GM23338 (cell line): Measurements from ENCODE around the gene ROBO1. TPM values are rescaled to one million over a fixed set of nuclear protein-coding genes. Genes with fewer than 3 reads are reported as not detected.

Experiments used
- ATAC-seq: fragments of 200-7000 bp; cut with Tn5 transposase; 3 replicates; pipeline ENCODE4 v1.9.1; 2020
- DNase-seq: peaks from one replicate; pipeline ENCODE4 v3.0.0-alpha.2; 2015; ENCODE audit warnings: low spot score
- H2AFZ ChIP-seq: fragments of 200-600 bp; sonication (generic); 2 replicates; pipeline ENCODE4 v1.8.0; 2016; ENCODE audit warnings: antibody characterized with exemption, mild to moderate bottlenecking, moderate library complexity
- H3F3A ChIP-seq: fragments of 200-600 bp; sonication (generic); replicated peaks from 2 replicates; pipeline ENCODE4 v1.8.0; 2017; ENCODE audit warnings: antibody characterized with exemption, mixed run types, low read depth
- H3K27ac ChIP-seq: fragments of 200-600 bp; sonication (generic); 2 replicates; pipeline ENCODE4 v1.6.1; 2016; ENCODE audit warnings: low read depth
- H3K27me3 ChIP-seq: fragments of 200-600 bp; sonication (generic); 2 replicates; pipeline ENCODE4 v1.8.0; 2016; ENCODE audit warnings: mild to moderate bottlenecking, mixed run types, moderate library complexity; ENCODE audit not compliant: insufficient read depth
- H3K36me3 ChIP-seq: fragments of 200-600 bp; sonication (generic); 2 replicates; pipeline ENCODE4 v1.8.0; 2016; ENCODE audit warnings: mild to moderate bottlenecking; ENCODE audit not compliant: insufficient read depth
- H3K4me1 ChIP-seq: fragments of 200-600 bp; sonication (generic); 2 replicates; pipeline ENCODE4 v1.8.0; 2016; ENCODE audit warnings: mild to moderate bottlenecking, moderate library complexity; ENCODE audit not compliant: insufficient read depth
- H3K4me2 ChIP-seq: fragments of 200-600 bp; sonication (generic); 2 replicates; pipeline ENCODE4 v1.7.1; 2017; ENCODE audit warnings: mixed run types
- H3K4me3 ChIP-seq: fragments of 200-600 bp; sonication (generic); 2 replicates; pipeline ENCODE4 v1.6.1; 2016; ENCODE audit warnings: mixed run types
- H3K79me2 ChIP-seq: fragments of 200-600 bp; sonication (generic); replicated peaks from 2 replicates; pipeline ENCODE4 v1.8.0; 2017; ENCODE audit warnings: mild to moderate bottlenecking; ENCODE audit not compliant: insufficient read depth
- H3K9me2 ChIP-seq: fragments of 200-600 bp; sonication (generic); 2 replicates; pipeline ENCODE4 v1.8.0; 2017; ENCODE audit not compliant: insufficient read depth
- H4K20me1 ChIP-seq: fragments of 200-600 bp; sonication (generic); replicated peaks from 2 replicates; pipeline ENCODE4 v1.8.0; 2017; ENCODE audit warnings: mild to moderate bottlenecking; ENCODE audit not compliant: insufficient read depth
- H3K27ac Mint-ChIP-seq: 2 replicates; pipeline ENCODE4 v1.8.0; 2020; ENCODE audit warnings: inconsistent platforms, mild to moderate bottlenecking, moderate library complexity, mixed read lengths
- H3K27me3 Mint-ChIP-seq: 3 replicates; pipeline ENCODE4 v1.8.0; 2022; ENCODE audit warnings: low read depth, mild to moderate bottlenecking, moderate library complexity, mixed read lengths, inconsistent platforms; ENCODE audit not compliant: insufficient read depth, poor library complexity
- H3K36me3 Mint-ChIP-seq: 3 replicates; pipeline ENCODE4 v1.8.0; 2021; ENCODE audit warnings: low read depth, mild to moderate bottlenecking, inconsistent platforms, moderate library complexity, mixed read lengths
- H3K4me1 Mint-ChIP-seq: 3 replicates; pipeline ENCODE4 v1.8.0; 2020; ENCODE audit warnings: mild to moderate bottlenecking, inconsistent platforms, mixed read lengths
- H3K4me3 Mint-ChIP-seq: 3 replicates; pipeline ENCODE4 v1.8.0; 2021; ENCODE audit warnings: moderate library complexity, mild to moderate bottlenecking, inconsistent platforms, mixed read lengths
- H3K9me3 Mint-ChIP-seq: 3 replicates; pipeline ENCODE4 v1.8.0; 2020; ENCODE audit warnings: moderate library complexity, mild to moderate bottlenecking, inconsistent platforms, mixed read lengths
- EZH2 ChIP-seq: fragments of 200-600 bp; sonication (generic); IDR thresholded peaks from one replicate; pipeline ENCODE4 v1.8.0; 2017; ENCODE audit warnings: antibody characterized with exemption, mild to moderate bottlenecking, low read depth; ENCODE audit not compliant: unreplicated experiment
- JUNB ChIP-seq: IDR thresholded peaks from one replicate; pipeline ENCODE4 v1.6.1; 2016; ENCODE audit warnings: antibody characterized with exemption; ENCODE audit not compliant: unreplicated experiment
- NANOG ChIP-seq: IDR thresholded peaks from 2 replicates; pipeline ENCODE4 v1.6.1; 2016; ENCODE audit warnings: antibody characterized with exemption, borderline replicate concordance
- POLR2AphosphoS5 ChIP-seq: IDR thresholded peaks from 2 replicates; pipeline ENCODE4 v1.6.1; 2016; ENCODE audit warnings: antibody characterized with exemption, low read depth
- ZNF114 ChIP-seq: fragments of 250-450 bp; sonication (Bioruptor Pico); IDR thresholded peaks from 2 replicates; pipeline ENCODE4 v1.5.0; 2020; ENCODE audit warnings: mild to moderate bottlenecking, moderate library complexity
- polyA plus RNA-seq: library from polyadenylated mRNA; unstranded; fragments of >200 nt; fragmentation: Nextera tagmentation; extraction: Ambion mirVana; gene quantifications from 2 replicates; pipeline ENCODE4 v1.2.1, GENCODE V29; 2016
- total RNA-seq: library from RNA; depleted of rRNA; stranded (reverse); fragments of >200 nt; shearing (Covaris generic); gene quantifications from 2 replicates; pipeline ENCODE4 v1.2.3, GENCODE V29; 2014
- TF ChIP-seq, protein P1 (sequence below): fragments of 250-450 bp; sonication (Bioruptor Pico); IDR thresholded peaks from 2 replicates; pipeline ENCODE4 v1.5.0; 2020; ENCODE audit warnings: mild to moderate bottlenecking, moderate library complexity
- TF ChIP-seq, protein P2 (sequence below): IDR thresholded peaks from 2 replicates; pipeline ENCODE4 v1.6.1; 2016; ENCODE audit warnings: antibody characterized with exemption
- TF ChIP-seq, protein P3 (sequence below): IDR thresholded peaks from one replicate; pipeline ENCODE4 v1.6.1; 2018; ENCODE audit warnings: antibody characterized with exemption; ENCODE audit not compliant: unreplicated experiment

Gene ROBO1
- total and polyA plus RNA-seq, 2 experiments from 2014 or later: 19.2 to 78.3 TPM

DNA sequence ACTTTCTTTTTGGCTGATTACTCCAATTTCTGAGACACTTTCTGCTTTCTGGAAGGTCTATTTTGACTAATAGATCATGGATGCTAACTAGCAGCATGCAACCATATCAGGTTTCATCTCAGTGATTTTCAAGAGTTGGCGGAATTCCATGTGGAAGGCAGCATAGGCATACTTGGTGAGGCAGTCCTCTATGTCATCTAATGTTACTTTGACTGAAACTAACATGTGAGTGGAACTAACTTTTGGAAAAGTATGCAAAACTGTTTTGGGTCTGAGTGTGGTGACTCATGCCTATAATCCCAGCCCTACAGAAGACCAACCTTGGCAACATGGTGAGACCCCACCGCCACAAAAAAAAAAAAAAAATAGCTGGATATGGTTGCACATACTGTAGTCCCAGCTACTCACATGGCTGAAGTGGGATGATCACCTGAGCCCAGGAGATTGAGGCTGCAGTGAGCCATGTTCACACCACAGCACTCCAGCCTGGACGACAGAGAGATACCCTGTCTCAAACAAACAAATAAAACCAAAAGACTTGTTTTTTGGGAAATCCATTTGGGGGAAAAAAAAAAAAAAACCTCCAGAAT is 1033.7 kb downstream of the ROBO1 start:
- H3K27me3 ChIP-seq: no peaks in the 10 kb centered on the region
- H4K20me1 ChIP-seq: no peaks in the 10 kb centered on the region
- ATAC-seq: 0 out of 3 replicates have a peak, but pooled peaks have one; percentile 24
- peaks cover 21% of the 10 kb centered on the region for H3K4me1 ChIP-seq
- H3K4me3 ChIP-seq: no peak overlapping the region
- no peak overlapping the region for H3K4me3 Mint-ChIP-seq
- H3K36me3 ChIP-seq: no peaks in the 10 kb centered on the region
- H3K27ac Mint-ChIP-seq: peak overlapping the region; percentile 88; the same call in 1 of the 2 replicates
- H3F3A ChIP-seq: no peaks in the 10 kb centered on the region
- H3K79me2 ChIP-seq: no peaks in the 10 kb centered on the region
- no peaks in the 10 kb centered on the region for H3K27me3 Mint-ChIP-seq
- no peak overlapping the region for H3K4me2 ChIP-seq
- TF ChIP-seq, protein P1, sequence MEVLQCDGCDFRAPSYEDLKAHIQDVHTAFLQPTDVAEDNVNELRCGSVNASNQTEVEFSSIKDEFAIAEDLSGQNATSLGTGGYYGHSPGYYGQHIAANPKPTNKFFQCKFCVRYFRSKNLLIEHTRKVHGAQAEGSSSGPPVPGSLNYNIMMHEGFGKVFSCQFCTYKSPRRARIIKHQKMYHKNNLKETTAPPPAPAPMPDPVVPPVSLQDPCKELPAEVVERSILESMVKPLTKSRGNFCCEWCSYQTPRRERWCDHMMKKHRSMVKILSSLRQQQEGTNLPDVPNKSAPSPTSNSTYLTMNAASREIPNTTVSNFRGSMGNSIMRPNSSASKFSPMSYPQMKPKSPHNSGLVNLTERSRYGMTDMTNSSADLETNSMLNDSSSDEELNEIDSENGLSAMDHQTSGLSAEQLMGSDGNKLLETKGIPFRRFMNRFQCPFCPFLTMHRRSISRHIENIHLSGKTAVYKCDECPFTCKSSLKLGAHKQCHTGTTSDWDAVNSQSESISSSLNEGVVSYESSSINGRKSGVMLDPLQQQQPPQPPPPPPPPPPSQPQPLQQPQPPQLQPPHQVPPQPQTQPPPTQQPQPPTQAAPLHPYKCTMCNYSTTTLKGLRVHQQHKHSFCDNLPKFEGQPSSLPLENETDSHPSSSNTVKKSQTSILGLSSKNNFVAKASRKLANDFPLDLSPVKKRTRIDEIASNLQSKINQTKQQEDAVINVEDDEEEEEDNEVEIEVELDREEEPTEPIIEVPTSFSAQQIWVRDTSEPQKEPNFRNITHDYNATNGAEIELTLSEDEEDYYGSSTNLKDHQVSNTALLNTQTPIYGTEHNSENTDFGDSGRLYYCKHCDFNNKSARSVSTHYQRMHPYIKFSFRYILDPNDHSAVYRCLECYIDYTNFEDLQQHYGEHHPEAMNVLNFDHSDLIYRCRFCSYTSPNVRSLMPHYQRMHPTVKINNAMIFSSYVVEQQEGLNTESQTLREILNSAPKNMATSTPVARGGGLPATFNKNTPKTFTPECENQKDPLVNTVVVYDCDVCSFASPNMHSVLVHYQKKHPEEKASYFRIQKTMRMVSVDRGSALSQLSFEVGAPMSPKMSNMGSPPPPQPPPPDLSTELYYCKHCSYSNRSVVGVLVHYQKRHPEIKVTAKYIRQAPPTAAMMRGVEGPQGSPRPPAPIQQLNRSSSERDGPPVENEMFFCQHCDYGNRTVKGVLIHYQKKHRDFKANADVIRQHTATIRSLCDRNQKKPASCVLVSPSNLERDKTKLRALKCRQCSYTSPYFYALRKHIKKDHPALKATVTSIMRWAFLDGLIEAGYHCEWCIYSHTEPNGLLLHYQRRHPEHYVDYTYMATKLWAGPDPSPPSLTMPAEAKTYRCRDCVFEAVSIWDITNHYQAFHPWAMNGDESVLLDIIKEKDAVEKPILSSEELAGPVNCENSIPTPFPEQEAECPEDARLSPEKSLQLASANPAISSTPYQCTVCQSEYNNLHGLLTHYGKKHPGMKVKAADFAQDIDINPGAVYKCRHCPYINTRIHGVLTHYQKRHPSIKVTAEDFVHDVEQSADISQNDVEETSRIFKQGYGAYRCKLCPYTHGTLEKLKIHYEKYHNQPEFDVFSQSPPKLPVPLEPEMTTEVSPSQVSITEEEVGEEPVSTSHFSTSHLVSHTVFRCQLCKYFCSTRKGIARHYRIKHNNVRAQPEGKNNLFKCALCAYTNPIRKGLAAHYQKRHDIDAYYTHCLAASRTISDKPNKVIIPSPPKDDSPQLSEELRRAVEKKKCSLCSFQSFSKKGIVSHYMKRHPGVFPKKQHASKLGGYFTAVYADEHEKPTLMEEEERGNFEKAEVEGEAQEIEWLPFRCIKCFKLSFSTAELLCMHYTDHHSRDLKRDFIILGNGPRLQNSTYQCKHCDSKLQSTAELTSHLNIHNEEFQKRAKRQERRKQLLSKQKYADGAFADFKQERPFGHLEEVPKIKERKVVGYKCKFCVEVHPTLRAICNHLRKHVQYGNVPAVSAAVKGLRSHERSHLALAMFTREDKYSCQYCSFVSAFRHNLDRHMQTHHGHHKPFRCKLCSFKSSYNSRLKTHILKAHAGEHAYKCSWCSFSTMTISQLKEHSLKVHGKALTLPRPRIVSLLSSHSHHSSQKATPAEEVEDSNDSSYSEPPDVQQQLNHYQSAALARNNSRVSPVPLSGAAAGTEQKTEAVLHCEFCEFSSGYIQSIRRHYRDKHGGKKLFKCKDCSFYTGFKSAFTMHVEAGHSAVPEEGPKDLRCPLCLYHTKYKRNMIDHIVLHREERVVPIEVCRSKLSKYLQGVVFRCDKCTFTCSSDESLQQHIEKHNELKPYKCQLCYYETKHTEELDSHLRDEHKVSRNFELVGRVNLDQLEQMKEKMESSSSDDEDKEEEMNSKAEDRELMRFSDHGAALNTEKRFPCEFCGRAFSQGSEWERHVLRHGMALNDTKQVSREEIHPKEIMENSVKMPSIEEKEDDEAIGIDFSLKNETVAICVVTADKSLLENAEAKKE (CRISPR knock-in tag): no peak
- TF ChIP-seq NANOG: no peak
- no peak for TF ChIP-seq EZH2
- no peak for TF ChIP-seq POLR2AphosphoS5
- no peaks in the 10 kb centered on the region for H3K9me3 Mint-ChIP-seq
- peaks cover 41% of the 10 kb centered on the region for H3K4me1 Mint-ChIP-seq
- no peak overlapping the region for H3K27ac ChIP-seq
- no peaks in the 10 kb centered on the region for H3K9me2 ChIP-seq
- H2AFZ ChIP-seq: no peak overlapping the region
- DNase-seq: peak; percentile 23
- H3K36me3 Mint-ChIP-seq: no peaks in the 10 kb centered on the region

DNA sequence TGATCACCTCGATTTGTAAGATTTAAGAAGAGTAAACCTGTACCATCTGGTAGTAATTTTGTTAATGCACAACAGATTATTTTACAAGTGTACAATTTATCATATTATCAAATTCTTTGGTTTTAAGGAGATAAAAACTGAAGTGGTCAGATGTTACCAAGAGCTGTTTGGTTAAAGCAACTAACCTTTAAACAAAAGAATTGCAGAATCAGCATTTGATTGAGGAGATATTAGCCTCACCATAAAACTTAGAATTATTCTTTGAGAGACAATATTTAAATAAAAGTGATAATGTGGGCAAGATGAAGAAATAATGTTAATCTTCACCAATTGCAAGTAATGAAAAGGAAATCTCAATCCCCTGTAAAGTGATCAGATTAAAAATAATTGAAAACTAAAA is 1034.9 kb downstream of the ROBO1 start:
- Mint-ChIP-seq H3K4me1 (peaks cover 45% of the 10 kb centered on the region), H3K9me3 (no peaks in the 10 kb centered on the region), H3K36me3 (no peaks in the 10 kb centered on the region), H3K27me3 (no peaks in the 10 kb centered on the region), H3K4me3 (no peak overlapping the region), H3K27ac (peak overlapping the region; percentile 39; the same call in 1 of the 2 replicates)
- no peak overlapping the region for H3K27ac ChIP-seq
- no peak overlapping the region for H2AFZ ChIP-seq
- DNase-seq: no peak
- no peaks in the 10 kb centered on the region for H3K9me2 ChIP-seq
- no peaks in the 10 kb centered on the region for H3K36me3 ChIP-seq
- H3F3A ChIP-seq: no peaks in the 10 kb centered on the region
- no peak overlapping the region for H3K4me3 ChIP-seq
- no peak for ATAC-seq
- H4K20me1 ChIP-seq: no peaks in the 10 kb centered on the region
- H3K4me1 ChIP-seq: peaks cover 25% of the 10 kb centered on the region
- H3K27me3 ChIP-seq: no peaks in the 10 kb centered on the region
- no peaks in the 10 kb centered on the region for H3K79me2 ChIP-seq
- H3K4me2 ChIP-seq: no peak overlapping the region
- TF ChIP-seq, protein P2, sequence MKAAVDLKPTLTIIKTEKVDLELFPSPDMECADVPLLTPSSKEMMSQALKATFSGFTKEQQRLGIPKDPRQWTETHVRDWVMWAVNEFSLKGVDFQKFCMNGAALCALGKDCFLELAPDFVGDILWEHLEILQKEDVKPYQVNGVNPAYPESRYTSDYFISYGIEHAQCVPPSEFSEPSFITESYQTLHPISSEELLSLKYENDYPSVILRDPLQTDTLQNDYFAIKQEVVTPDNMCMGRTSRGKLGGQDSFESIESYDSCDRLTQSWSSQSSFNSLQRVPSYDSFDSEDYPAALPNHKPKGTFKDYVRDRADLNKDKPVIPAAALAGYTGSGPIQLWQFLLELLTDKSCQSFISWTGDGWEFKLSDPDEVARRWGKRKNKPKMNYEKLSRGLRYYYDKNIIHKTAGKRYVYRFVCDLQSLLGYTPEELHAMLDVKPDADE: no peak
- TF ChIP-seq EZH2 (no peak), JUNB (no peak), POLR2AphosphoS5 (no peak), NANOG (no peak), ZNF114 (CRISPR knock-in tag) (no peak)
- TF ChIP-seq, protein P3, sequence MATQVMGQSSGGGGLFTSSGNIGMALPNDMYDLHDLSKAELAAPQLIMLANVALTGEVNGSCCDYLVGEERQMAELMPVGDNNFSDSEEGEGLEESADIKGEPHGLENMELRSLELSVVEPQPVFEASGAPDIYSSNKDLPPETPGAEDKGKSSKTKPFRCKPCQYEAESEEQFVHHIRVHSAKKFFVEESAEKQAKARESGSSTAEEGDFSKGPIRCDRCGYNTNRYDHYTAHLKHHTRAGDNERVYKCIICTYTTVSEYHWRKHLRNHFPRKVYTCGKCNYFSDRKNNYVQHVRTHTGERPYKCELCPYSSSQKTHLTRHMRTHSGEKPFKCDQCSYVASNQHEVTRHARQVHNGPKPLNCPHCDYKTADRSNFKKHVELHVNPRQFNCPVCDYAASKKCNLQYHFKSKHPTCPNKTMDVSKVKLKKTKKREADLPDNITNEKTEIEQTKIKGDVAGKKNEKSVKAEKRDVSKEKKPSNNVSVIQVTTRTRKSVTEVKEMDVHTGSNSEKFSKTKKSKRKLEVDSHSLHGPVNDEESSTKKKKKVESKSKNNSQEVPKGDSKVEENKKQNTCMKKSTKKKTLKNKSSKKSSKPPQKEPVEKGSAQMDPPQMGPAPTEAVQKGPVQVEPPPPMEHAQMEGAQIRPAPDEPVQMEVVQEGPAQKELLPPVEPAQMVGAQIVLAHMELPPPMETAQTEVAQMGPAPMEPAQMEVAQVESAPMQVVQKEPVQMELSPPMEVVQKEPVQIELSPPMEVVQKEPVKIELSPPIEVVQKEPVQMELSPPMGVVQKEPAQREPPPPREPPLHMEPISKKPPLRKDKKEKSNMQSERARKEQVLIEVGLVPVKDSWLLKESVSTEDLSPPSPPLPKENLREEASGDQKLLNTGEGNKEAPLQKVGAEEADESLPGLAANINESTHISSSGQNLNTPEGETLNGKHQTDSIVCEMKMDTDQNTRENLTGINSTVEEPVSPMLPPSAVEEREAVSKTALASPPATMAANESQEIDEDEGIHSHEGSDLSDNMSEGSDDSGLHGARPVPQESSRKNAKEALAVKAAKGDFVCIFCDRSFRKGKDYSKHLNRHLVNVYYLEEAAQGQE: no peak
